Activated naive CD4-positive, alpha-beta T cell treated with anti-CD3 and anti-CD28 coated beads, Interleukin-2, amount 50 U/mL, for 24 hours (primary cell): Measurements from ENCODE around the gene NLK.

Experiments
- H3K27ac Mint-ChIP-seq: one replicate; pipeline ENCODE4 v1.8.0; 2021; ENCODE audit warnings: mild to moderate bottlenecking, mixed read lengths
- H3K27me3 Mint-ChIP-seq: one replicate; pipeline ENCODE4 v1.8.0; 2021; ENCODE audit warnings: mixed read lengths
- H3K36me3 Mint-ChIP-seq: one replicate; pipeline ENCODE4 v1.8.0; 2021; ENCODE audit warnings: mixed read lengths
- H3K4me1 Mint-ChIP-seq: one replicate; pipeline ENCODE4 v1.8.0; 2021; ENCODE audit warnings: mixed read lengths
- H3K4me3 Mint-ChIP-seq: one replicate; pipeline ENCODE4 v1.8.0; 2021; ENCODE audit warnings: mild to moderate bottlenecking, mixed read lengths
- H3K9me3 Mint-ChIP-seq: one replicate; pipeline ENCODE4 v1.8.0; 2021; ENCODE audit warnings: mixed read lengths

The NLK gene

GRCh38 chr17:28110184-28110583 is 67.7 kb downstream of the NLK start:
- H3K27ac Mint-ChIP-seq = no peak overlapping the region
- H3K36me3 Mint-ChIP-seq = peaks cover 8% of the 10 kb centered on the region
- no peak overlapping the region for H3K4me3 Mint-ChIP-seq
- H3K27me3 Mint-ChIP-seq = no peaks in the 10 kb centered on the region
- peaks cover 21% of the 10 kb centered on the region for H3K4me1 Mint-ChIP-seq
- peaks cover 5% of the 10 kb centered on the region for H3K9me3 Mint-ChIP-seq

GRCh38 chr17:28112181-28112580 is 69.7 kb downstream of the NLK start:
- Mint-ChIP-seq H3K27ac (no peak overlapping the region), H3K4me1 (peaks cover 27% of the 10 kb centered on the region), H3K4me3 (no peak overlapping the region), H3K27me3 (no peaks in the 10 kb centered on the region), H3K9me3 (peaks cover 5% of the 10 kb centered on the region), H3K36me3 (peaks cover 11% of the 10 kb centered on the region)

- Mint-ChIP-seq H3K36me3 (peaks cover 11% of the 10 kb centered on the region), H3K4me3 (no peak overlapping the region), H3K9me3 (peaks cover 5% of the 10 kb centered on the region), H3K4me1 (peaks cover 32% of the 10 kb centered on the region), H3K27me3 (no peaks in the 10 kb centered on the region), H3K27ac (no peak overlapping the region)
These were observed 70.1 kb downstream of the NLK start for GRCh38 chr17:28112606-28113005.

GRCh38 chr17:28113269-28113668 is 70.8 kb downstream of the NLK start:
- Mint-ChIP-seq H3K36me3 (peaks cover 11% of the 10 kb centered on the region), H3K4me1 (peaks cover 38% of the 10 kb centered on the region), H3K4me3 (no peak overlapping the region), H3K27ac (no peak overlapping the region), H3K9me3 (peaks cover 5% of the 10 kb centered on the region), H3K27me3 (no peaks in the 10 kb centered on the region)

- no peak overlapping the region for H3K27ac Mint-ChIP-seq
- no peaks in the 10 kb centered on the region for H3K27me3 Mint-ChIP-seq
- H3K4me3 Mint-ChIP-seq = no peak overlapping the region
- peaks cover 49% of the 10 kb centered on the region for H3K4me1 Mint-ChIP-seq
- H3K9me3 Mint-ChIP-seq = peaks cover 5% of the 10 kb centered on the region
- peaks cover 11% of the 10 kb centered on the region for H3K36me3 Mint-ChIP-seq
These were observed 72.6 kb downstream of the NLK start for GRCh38 chr17:28115046-28115445.

- H3K27me3 Mint-ChIP-seq = no peaks in the 10 kb centered on the region
These were observed 74.8 kb downstream of the NLK start for GRCh38 chr17:28117304-28117703.

GRCh38 chr17:28118362-28118761 is 75.9 kb downstream of the NLK start:
- Mint-ChIP-seq H3K36me3 (peaks cover 14% of the 10 kb centered on the region), H3K27ac (no peak overlapping the region), H3K4me3 (peak overlapping the region; percentile 57), H3K4me1 (peaks cover 41% of the 10 kb centered on the region), H3K27me3 (no peaks in the 10 kb centered on the region), H3K9me3 (no peaks in the 10 kb centered on the region)

More at GRCh38 chr17:28117304-28117703, 74.8 kb downstream of the NLK start:
- Mint-ChIP-seq H3K27ac (no peak overlapping the region), H3K9me3 (no peaks in the 10 kb centered on the region), H3K4me1 (peaks cover 45% of the 10 kb centered on the region), H3K36me3 (peaks cover 8% of the 10 kb centered on the region), H3K4me3 (no peak overlapping the region)

GRCh38 chr17:28119046-28119445 is 76.6 kb downstream of the NLK start:
- H3K4me1 Mint-ChIP-seq = peaks cover 36% of the 10 kb centered on the region
- peaks cover 12% of the 10 kb centered on the region for H3K36me3 Mint-ChIP-seq
- no peak overlapping the region for H3K4me3 Mint-ChIP-seq
- H3K9me3 Mint-ChIP-seq = no peaks in the 10 kb centered on the region
- H3K27me3 Mint-ChIP-seq = no peaks in the 10 kb centered on the region
- no peak overlapping the region for H3K27ac Mint-ChIP-seq

- Mint-ChIP-seq H3K4me1 (peaks cover 34% of the 10 kb centered on the region), H3K27me3 (no peaks in the 10 kb centered on the region), H3K27ac (no peak overlapping the region), H3K4me3 (no peak overlapping the region), H3K36me3 (peaks cover 11% of the 10 kb centered on the region), H3K9me3 (no peaks in the 10 kb centered on the region)
These were observed 77.1 kb downstream of the NLK start for GRCh38 chr17:28119560-28119959.

GRCh38 chr17:28120766-28121165 is 78.3 kb downstream of the NLK start:
- Mint-ChIP-seq H3K9me3 (no peaks in the 10 kb centered on the region), H3K4me1 (peaks cover 27% of the 10 kb centered on the region), H3K27ac (no peak overlapping the region), H3K27me3 (no peaks in the 10 kb centered on the region), H3K4me3 (no peak overlapping the region), H3K36me3 (peaks cover 14% of the 10 kb centered on the region)

GRCh38 chr17:28124962-28125361 is 82.5 kb downstream of the NLK start:
- no peak overlapping the region for H3K4me3 Mint-ChIP-seq
- no peaks in the 10 kb centered on the region for H3K27me3 Mint-ChIP-seq
- no peak overlapping the region for H3K27ac Mint-ChIP-seq
- no peaks in the 10 kb centered on the region for H3K4me1 Mint-ChIP-seq
- H3K9me3 Mint-ChIP-seq = no peaks in the 10 kb centered on the region
- peaks cover 13% of the 10 kb centered on the region for H3K36me3 Mint-ChIP-seq

- peaks cover 13% of the 10 kb centered on the region for H3K36me3 Mint-ChIP-seq
- H3K27ac Mint-ChIP-seq = no peak overlapping the region
These were observed 83.3 kb downstream of the NLK start for GRCh38 chr17:28125526-28126378.

GRCh38 chr17:28127196-28127595 is 84.7 kb downstream of the NLK start:
- Mint-ChIP-seq H3K9me3 (no peaks in the 10 kb centered on the region), H3K4me3 (no peak overlapping the region), H3K27me3 (no peaks in the 10 kb centered on the region), H3K4me1 (no peaks in the 10 kb centered on the region), H3K36me3 (peaks cover 14% of the 10 kb centered on the region), H3K27ac (no peak overlapping the region)

More at GRCh38 chr17:28125526-28126378, 83.3 kb downstream of the NLK start:
- no peaks in the 10 kb centered on the region for H3K9me3 Mint-ChIP-seq
- no peaks in the 10 kb centered on the region for H3K4me1 Mint-ChIP-seq
- H3K27me3 Mint-ChIP-seq = no peaks in the 10 kb centered on the region
- no peak overlapping the region for H3K4me3 Mint-ChIP-seq

- H3K27ac Mint-ChIP-seq = no peak overlapping the region
- H3K4me3 Mint-ChIP-seq = no peak overlapping the region
- H3K27me3 Mint-ChIP-seq = no peaks in the 10 kb centered on the region
- H3K9me3 Mint-ChIP-seq = no peaks in the 10 kb centered on the region
- H3K36me3 Mint-ChIP-seq = peaks cover 16% of the 10 kb centered on the region
- peaks cover 8% of the 10 kb centered on the region for H3K4me1 Mint-ChIP-seq
These were observed 86.3 kb downstream of the NLK start for GRCh38 chr17:28128779-28129178.

GRCh38 chr17:28130472-28130871 is 88.0 kb downstream of the NLK start:
- H3K4me3 Mint-ChIP-seq = no peak overlapping the region
- peaks cover 9% of the 10 kb centered on the region for H3K4me1 Mint-ChIP-seq
- no peaks in the 10 kb centered on the region for H3K27me3 Mint-ChIP-seq
- peaks cover 16% of the 10 kb centered on the region for H3K36me3 Mint-ChIP-seq
- no peak overlapping the region for H3K27ac Mint-ChIP-seq
- no peaks in the 10 kb centered on the region for H3K9me3 Mint-ChIP-seq

GRCh38 chr17:28131599-28131998 is 89.1 kb downstream of the NLK start:
- Mint-ChIP-seq H3K4me1 (peaks cover 9% of the 10 kb centered on the region), H3K27me3 (no peaks in the 10 kb centered on the region), H3K36me3 (peaks cover 15% of the 10 kb centered on the region), H3K27ac (no peak overlapping the region), H3K4me3 (no peak overlapping the region), H3K9me3 (no peaks in the 10 kb centered on the region)
